Measurements from ENCODE around the gene TMPRSS9.
A peak's percentile ranks its signal among the peaks of the same experiment; 100 is the strongest.

The TMPRSS9 gene

GRCh38 chr19:2332341-2333026 lies 27.6 kb upstream of the TMPRSS9 start:
- Mint-ChIP-seq H3K4me3 (peak overlapping the region in 1 of 2 donors; percentile 44), H3K4me1 (ENCODE audit: low read depth in 2 of 2) (peaks cover 26 to 35% of the 10 kb centered on the region in 2 donors), H3K27me3 (no peaks in the 10 kb centered on the region), H3K9me3 (no peaks in the 10 kb centered on the region), H3K27ac (peak overlapping the region in 1 of 2 donors; percentile 74), H3K36me3 (ENCODE audit: insufficient read depth) (peaks cover 30% of the 10 kb centered on the region)
- ATAC-seq (replicated peaks) (peak; percentile 28), DNase-seq (peak in 2 of 3 experiments; percentile 13 to 19)

GRCh38 chr19:2333027-2333806 lies 26.8 kb upstream of the TMPRSS9 start:
- no peaks in the 10 kb centered on the region for H3K9me3 Mint-ChIP-seq
- H3K36me3 Mint-ChIP-seq (ENCODE audit: insufficient read depth): peaks cover 23% of the 10 kb centered on the region
- ATAC-seq (replicated peaks): no peak
- H3K27ac Mint-ChIP-seq: peak overlapping the region; percentile 19 to 74
- H3K27me3 Mint-ChIP-seq: no peaks in the 10 kb centered on the region
- peaks cover 22 to 32% of the 10 kb centered on the region in 2 donors for H3K4me1 Mint-ChIP-seq (ENCODE audit: low read depth in 2 of 2)
- no peak for DNase-seq
- no peak overlapping the region for H3K4me3 Mint-ChIP-seq

GRCh38 chr19:2333807-2334211 lies 26.3 kb upstream of the TMPRSS9 start:
- H3K36me3 Mint-ChIP-seq (ENCODE audit: insufficient read depth): peaks cover 19% of the 10 kb centered on the region
- DNase-seq (no peak), ATAC-seq (replicated peaks) (no peak)
- no peaks in the 10 kb centered on the region for H3K27me3 Mint-ChIP-seq
- H3K9me3 Mint-ChIP-seq: no peaks in the 10 kb centered on the region
- H3K4me1 Mint-ChIP-seq (ENCODE audit: low read depth in 2 of 2): peaks cover 22 to 30% of the 10 kb centered on the region in 2 donors
- no peak overlapping the region for H3K4me3 Mint-ChIP-seq
- H3K27ac Mint-ChIP-seq: peak overlapping the region in 1 of 2 donors; percentile 19

- DNase-seq: no peak
- H3K9me3 Mint-ChIP-seq: no peaks in the 10 kb centered on the region
- H3K36me3 Mint-ChIP-seq (ENCODE audit: insufficient read depth): peaks cover 15% of the 10 kb centered on the region
- H3K27ac Mint-ChIP-seq: no peak overlapping the region
- H3K27me3 Mint-ChIP-seq: no peaks in the 10 kb centered on the region
- H3K4me3 Mint-ChIP-seq: no peak overlapping the region
- no peak for ATAC-seq (replicated peaks)
- peaks cover 17 to 26% of the 10 kb centered on the region in 2 donors for H3K4me1 Mint-ChIP-seq (ENCODE audit: low read depth in 2 of 2)
These were observed 25.6 kb upstream of the TMPRSS9 start for GRCh38 chr19:2334426-2334825.

GRCh38 chr19:2334986-2335846 lies 24.8 kb upstream of the TMPRSS9 start:
- H3K4me1 Mint-ChIP-seq (ENCODE audit: low read depth in 2 of 2): peaks cover 11 to 20% of the 10 kb centered on the region in 2 donors
- DNase-seq: no peak
- H3K4me3 Mint-ChIP-seq: no peak overlapping the region
- no peak for ATAC-seq (replicated peaks)
- no peaks in the 10 kb centered on the region for H3K9me3 Mint-ChIP-seq
- H3K27me3 Mint-ChIP-seq: no peaks in the 10 kb centered on the region
- peak overlapping the region in 1 of 2 donors; percentile 16 for H3K27ac Mint-ChIP-seq
- H3K36me3 Mint-ChIP-seq (ENCODE audit: insufficient read depth): peaks cover 12% of the 10 kb centered on the region

GRCh38 chr19:2335848-2336247 lies 24.2 kb upstream of the TMPRSS9 start:
- peak overlapping the region in 1 of 2 donors; percentile 16 for H3K27ac Mint-ChIP-seq
- DNase-seq (no peak), ATAC-seq (replicated peaks) (no peak)
- H3K36me3 Mint-ChIP-seq (ENCODE audit: insufficient read depth): peaks cover 6% of the 10 kb centered on the region
- H3K9me3 Mint-ChIP-seq: no peaks in the 10 kb centered on the region
- H3K4me3 Mint-ChIP-seq: no peak overlapping the region
- H3K4me1 Mint-ChIP-seq (ENCODE audit: low read depth in 2 of 2): peaks cover 11 to 16% of the 10 kb centered on the region in 2 donors
- no peaks in the 10 kb centered on the region for H3K27me3 Mint-ChIP-seq

GRCh38 chr19:2336528-2337328 lies 23.3 kb upstream of the TMPRSS9 start:
- Mint-ChIP-seq H3K4me3 (no peak overlapping the region), H3K27me3 (no peaks in the 10 kb centered on the region), H3K9me3 (no peaks in the 10 kb centered on the region), H3K27ac (no peak overlapping the region), H3K4me1 (ENCODE audit: low read depth in 2 of 2) (peaks cover 11 to 16% of the 10 kb centered on the region in 2 donors), H3K36me3 (ENCODE audit: insufficient read depth) (peaks cover 9% of the 10 kb centered on the region)
- ATAC-seq (replicated peaks) (no peak), DNase-seq (no peak)

GRCh38 chr19:2337329-2337707 lies 22.7 kb upstream of the TMPRSS9 start:
- peaks cover 9% of the 10 kb centered on the region for H3K36me3 Mint-ChIP-seq (ENCODE audit: insufficient read depth)
- peaks cover 11 to 16% of the 10 kb centered on the region in 2 donors for H3K4me1 Mint-ChIP-seq (ENCODE audit: low read depth in 2 of 2)
- no peak for DNase-seq
- H3K9me3 Mint-ChIP-seq: no peaks in the 10 kb centered on the region
- no peaks in the 10 kb centered on the region for H3K27me3 Mint-ChIP-seq
- H3K4me3 Mint-ChIP-seq: no peak overlapping the region
- no peak for ATAC-seq (replicated peaks)
- H3K27ac Mint-ChIP-seq: no peak overlapping the region

GRCh38 chr19:2338055-2338615 lies 21.9 kb upstream of the TMPRSS9 start:
- H3K4me3 Mint-ChIP-seq: no peak overlapping the region
- peaks cover 11 to 16% of the 10 kb centered on the region in 2 donors for H3K4me1 Mint-ChIP-seq (ENCODE audit: low read depth in 2 of 2)
- no peaks in the 10 kb centered on the region for H3K9me3 Mint-ChIP-seq
- H3K27me3 Mint-ChIP-seq: no peaks in the 10 kb centered on the region
- peak overlapping the region; percentile 23 to 31 for H3K27ac Mint-ChIP-seq
- ATAC-seq (replicated peaks) (no peak), DNase-seq (no peak)
- H3K36me3 Mint-ChIP-seq (ENCODE audit: insufficient read depth): peaks cover 9% of the 10 kb centered on the region

- H3K27me3 Mint-ChIP-seq: no peaks in the 10 kb centered on the region
- ATAC-seq (replicated peaks) (no peak), DNase-seq (no peak)
- H3K9me3 Mint-ChIP-seq: no peaks in the 10 kb centered on the region
- peaks cover 11 to 16% of the 10 kb centered on the region in 2 donors for H3K4me1 Mint-ChIP-seq (ENCODE audit: low read depth in 2 of 2)
- no peak overlapping the region for H3K4me3 Mint-ChIP-seq
- peaks cover 9% of the 10 kb centered on the region for H3K36me3 Mint-ChIP-seq (ENCODE audit: insufficient read depth)
- peak overlapping the region in 1 of 2 donors; percentile 23 for H3K27ac Mint-ChIP-seq
These were observed 21.1 kb upstream of the TMPRSS9 start for GRCh38 chr19:2338751-2339643.

- Mint-ChIP-seq H3K9me3 (no peaks in the 10 kb centered on the region), H3K27ac (no peak overlapping the region), H3K4me3 (no peak overlapping the region), H3K27me3 (no peaks in the 10 kb centered on the region), H3K36me3 (ENCODE audit: insufficient read depth) (peaks cover 9% of the 10 kb centered on the region), H3K4me1 (ENCODE audit: low read depth in 2 of 2) (peaks cover 11 to 16% of the 10 kb centered on the region in 2 donors)
- DNase-seq: no peak
- ATAC-seq (replicated peaks): no peak
These were observed 20.3 kb upstream of the TMPRSS9 start for GRCh38 chr19:2339644-2340310.

All from effector memory CD8-positive, alpha-beta T cell (primary cell).